Cardiac fibroblast (primary cell): ENCODE data around the gene MYO7B.
A peak's percentile ranks its signal among the peaks of the same experiment; 100 is the strongest.

Experiments
- DNase-seq, 2 donors: peaks; one replicate each; pipeline versions ENCODE4 v3.0.0 to v3.0.0-alpha.2; 2010; ENCODE audit warnings: low read depth in 2 of 2
- H3K4me3 ChIP-seq, 2 donors: replicated peaks in 1 of 2; 1 replicate in 1 of 2; 2 replicates in 1 of 2; pipeline ENCODE4 v1.5.1; 2011; ENCODE audit warnings: low read depth in 2 of 2, low read length in 2 of 2, mild to moderate bottlenecking in 2 of 2, moderate library complexity in 1 of 2
- TF ChIP-seq, protein P1 (sequence below): IDR thresholded peaks from one replicate; pipeline ENCODE4 v1.5.1; 2011; ENCODE audit warnings: low read depth, mild to moderate bottlenecking, low read length, inconsistent platforms

The MYO7B gene

DNA sequence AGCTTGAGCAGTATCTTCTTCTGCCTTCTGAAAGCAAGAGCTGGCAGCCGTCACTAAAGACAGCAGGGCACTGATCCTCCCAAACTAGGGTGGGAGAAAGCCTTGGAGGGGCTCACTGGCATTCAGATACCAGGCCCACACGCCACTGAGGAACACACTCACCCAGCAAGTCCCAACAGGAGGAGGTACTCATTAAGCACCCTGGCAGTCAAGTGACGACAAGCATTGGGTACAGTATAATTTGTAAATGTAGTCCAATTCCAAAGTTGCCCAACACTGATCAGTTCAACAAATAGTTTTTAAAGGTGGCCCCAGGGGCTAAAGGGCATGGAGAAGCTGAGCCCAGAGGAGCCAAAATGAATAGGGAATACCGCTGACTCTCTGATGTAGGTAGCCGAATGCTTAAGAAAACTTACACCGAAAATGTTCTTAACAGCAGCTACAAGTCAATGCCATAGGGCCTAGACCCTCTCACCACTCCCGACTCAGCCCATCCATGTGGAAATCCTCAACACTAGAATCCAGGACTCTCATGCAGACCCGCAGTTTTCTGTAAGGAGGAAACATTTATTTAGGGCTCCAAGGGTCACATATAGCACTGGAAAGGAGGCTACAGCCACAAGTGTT is 129.9 kb downstream of the MYO7B start:
- no peak overlapping the region for H3K4me3 ChIP-seq
- DNase-seq, result no peak
- TF ChIP-seq, protein P1, sequence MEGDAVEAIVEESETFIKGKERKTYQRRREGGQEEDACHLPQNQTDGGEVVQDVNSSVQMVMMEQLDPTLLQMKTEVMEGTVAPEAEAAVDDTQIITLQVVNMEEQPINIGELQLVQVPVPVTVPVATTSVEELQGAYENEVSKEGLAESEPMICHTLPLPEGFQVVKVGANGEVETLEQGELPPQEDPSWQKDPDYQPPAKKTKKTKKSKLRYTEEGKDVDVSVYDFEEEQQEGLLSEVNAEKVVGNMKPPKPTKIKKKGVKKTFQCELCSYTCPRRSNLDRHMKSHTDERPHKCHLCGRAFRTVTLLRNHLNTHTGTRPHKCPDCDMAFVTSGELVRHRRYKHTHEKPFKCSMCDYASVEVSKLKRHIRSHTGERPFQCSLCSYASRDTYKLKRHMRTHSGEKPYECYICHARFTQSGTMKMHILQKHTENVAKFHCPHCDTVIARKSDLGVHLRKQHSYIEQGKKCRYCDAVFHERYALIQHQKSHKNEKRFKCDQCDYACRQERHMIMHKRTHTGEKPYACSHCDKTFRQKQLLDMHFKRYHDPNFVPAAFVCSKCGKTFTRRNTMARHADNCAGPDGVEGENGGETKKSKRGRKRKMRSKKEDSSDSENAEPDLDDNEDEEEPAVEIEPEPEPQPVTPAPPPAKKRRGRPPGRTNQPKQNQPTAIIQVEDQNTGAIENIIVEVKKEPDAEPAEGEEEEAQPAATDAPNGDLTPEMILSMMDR, result no peak

DNA sequence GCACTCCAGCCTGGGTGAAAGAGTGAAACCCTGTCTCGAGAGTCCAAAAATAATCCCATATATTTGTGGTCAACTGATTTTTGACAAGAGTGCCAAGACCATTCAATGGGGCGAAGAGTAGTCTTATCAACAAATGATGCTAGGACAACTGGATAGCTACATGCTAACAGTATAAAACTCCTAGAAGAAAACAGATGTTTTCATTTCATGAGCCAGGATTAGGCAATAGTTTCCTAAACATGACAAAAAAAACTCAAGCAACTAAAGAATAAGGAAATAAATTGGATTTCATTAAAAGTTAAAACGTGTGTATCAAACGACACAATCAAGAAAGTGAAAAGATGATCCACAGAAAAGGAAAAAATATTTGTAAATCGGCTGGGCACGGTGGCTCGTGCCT is 133.6 kb downstream of the MYO7B start:
- H3K4me3 ChIP-seq, result no peak overlapping the region
- TF ChIP-seq, protein P1, result no peak
- peak in 1 of 2 donors; percentile 29 for DNase-seq

DNA sequence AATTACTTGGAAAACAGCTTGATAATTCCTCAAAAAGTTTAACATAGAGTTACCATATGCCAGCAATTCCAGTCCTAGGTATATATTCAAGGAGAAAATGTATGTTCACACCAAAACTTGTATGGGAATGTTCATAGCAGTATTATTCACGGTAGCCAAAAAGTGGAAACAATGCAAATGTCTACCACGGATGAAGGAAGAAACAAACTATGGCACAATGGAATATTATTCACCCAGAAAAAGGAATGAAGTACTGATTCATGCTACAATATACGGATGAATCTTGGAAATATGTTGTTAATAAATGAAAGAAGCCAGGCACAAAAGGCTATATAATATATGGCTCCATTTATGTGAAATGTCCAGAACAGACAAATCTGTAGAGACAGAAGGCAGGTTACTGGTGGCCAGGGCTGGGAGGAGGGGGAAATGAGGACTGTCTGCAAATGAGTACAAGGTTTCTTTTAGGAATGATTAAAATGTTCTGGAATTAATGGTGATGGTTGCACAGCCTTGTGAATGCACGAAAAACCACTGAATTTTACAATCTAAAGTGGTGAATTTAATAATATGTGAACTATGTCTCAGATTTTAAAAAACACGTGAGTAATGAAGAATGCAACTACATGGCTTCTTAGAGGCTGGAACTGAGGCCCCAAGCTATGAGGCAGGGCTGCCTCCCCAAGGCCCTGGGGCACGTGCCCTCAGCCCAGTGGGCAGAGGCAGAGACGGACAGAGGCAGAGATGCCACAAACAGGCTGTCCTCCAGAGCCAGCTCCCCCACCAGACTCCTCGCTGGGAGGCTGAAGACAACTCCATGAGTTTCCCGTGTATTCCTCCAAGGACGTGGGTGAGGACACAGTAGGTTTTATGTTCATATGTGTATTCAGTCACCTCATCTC is 134.8 kb downstream of the MYO7B start:
- no peak for DNase-seq
- no peak overlapping the region for H3K4me3 ChIP-seq
- TF ChIP-seq, protein P1, result no peak

DNA sequence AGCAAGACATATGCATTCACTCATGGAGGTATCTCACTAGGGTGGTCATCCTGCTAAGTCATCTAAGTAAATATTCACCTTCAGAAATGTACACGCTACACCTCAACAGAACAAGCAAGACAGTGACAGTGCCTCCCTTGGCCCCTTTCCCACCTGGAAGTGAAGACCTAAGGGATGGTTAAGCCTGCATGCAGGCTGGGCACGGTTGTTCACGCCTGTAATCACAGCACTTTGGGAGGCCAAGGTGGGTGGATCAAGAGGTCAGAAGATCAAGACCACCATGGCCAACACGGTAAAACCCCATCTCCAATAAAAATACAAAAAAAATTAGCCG is 135.4 kb downstream of the MYO7B start:
- TF ChIP-seq, protein P1, result no peak
- DNase-seq, result no peak

DNA sequence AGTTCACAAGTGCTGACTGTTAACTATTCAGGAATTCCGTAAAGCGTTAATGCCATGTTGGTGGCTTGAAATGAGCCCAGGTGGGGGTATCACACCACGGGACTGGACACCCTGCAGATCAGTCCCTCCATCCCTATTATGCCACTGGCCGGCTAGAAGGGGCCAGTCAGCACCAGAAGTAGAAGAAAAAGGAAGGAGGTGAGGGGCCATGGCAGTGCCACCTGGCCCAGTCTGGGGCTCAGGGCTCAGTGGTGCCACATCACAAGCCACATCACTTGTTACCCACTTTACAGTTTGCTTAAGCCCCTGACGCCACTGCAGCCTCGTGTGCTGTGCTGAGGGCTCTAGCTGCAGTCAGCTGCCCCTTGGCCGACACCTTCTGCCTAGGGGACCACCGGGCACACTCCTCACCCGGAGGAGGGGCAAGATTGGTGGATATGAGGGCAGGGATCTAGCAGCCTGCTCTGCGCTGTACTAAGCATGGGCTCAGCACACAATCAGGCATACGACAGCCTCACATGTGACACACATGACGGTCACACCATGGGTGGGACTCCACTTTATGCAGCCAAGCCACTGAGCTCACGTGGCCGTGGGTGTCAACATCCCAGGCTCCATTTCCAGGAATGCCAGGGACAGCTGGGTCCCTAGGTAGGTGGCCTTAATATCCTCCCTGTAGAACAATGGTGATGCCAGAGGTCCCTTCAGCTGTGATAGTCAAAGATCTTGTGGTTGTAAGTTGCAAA is 136.2 kb downstream of the MYO7B start:
- no peak for DNase-seq
- no peak overlapping the region for H3K4me3 ChIP-seq
- TF ChIP-seq, protein P1, result no peak

More for the DNA sequence above, 135.4 kb downstream of the MYO7B start:
- no peak overlapping the region for H3K4me3 ChIP-seq

DNA sequence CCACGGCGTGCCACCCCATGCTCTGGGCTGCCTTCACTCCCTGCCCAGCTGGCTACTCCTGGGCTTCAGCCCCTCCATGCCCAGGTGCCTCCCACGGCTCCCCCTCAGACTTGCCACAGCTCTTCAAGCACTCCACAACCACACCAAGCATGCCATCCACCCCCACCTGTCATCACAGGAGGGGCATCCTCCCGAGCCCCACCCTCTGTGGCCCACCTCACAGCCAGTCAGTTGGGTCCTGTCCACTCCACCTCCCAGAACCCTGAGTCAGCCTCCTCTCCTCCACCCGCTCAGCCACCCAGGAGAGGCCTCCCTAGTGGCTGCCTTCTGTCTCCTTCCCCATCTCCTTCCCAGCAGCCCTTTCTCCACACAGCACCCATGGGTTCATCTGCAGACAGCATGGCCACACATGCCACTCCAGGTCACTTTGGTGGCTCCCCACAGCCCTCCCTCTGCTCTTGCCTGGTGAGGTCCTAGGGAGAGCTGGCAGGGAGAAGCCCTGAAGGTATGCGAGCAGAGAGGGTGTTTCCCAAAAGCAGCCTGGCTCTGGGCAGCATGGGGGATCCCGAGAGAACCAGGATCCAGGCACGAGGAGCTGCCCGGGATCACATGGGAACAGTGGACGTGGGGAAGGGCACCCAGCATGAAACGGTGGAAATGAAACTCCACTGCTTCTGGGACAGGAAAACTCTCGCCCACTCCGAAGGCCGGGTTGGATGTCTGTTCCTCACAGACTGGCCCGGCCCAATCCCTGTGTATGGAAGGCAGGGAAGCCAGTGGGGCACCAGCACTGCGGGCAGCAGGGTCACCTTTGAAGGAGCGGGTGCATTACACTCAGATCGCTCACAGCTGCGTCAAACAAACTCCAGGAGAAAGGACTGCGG is 137.1 kb downstream of the MYO7B start:
- no peak for DNase-seq
- TF ChIP-seq, protein P1, result no peak
- no peak overlapping the region for H3K4me3 ChIP-seq
